ENCODE measurements around the gene SEMA5B.

DNA sequence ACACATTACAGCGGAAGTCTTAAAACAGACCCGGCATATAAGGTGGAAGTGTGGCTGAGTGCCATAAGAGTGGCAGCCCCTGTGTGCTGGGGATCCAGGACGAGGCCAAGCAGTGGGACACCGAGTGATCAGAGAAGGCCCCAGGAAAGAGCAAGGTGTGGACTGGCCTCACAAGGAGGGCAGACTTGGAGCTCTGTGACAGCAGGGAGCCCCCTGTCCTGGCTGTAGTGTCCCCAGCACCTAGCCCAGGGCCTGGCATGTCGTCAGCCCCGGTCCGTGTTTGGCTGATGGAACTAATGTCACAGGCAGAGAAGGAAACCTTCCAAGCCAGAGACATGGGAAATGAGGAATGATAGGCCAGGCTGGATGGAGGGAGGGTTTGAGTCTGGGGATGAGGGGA, 44.0 kb upstream of the SEMA5B start:
- TF ChIP-seq GABPA (IDR thresholded peaks at IDR 0.05; ENCODE audit: low read depth) (no peak), SMC3 (IDR thresholded peaks at IDR 0.05; ENCODE audit: low read depth, low read length) (no peak), RXRA (IDR thresholded peaks at IDR 0.05; ENCODE audit: borderline replicate concordance, low read depth) (no peak), EP300 (IDR thresholded peaks at IDR 0.05; ENCODE audit: borderline replicate concordance in 1 of 2, low read depth in 1 of 2, low read length in 1 of 2) (no peak), RCOR1 (IDR thresholded peaks at IDR 0.05; ENCODE audit: low read length) (no peak), CHD2 (IDR thresholded peaks at IDR 0.05; ENCODE audit: low read length, partially characterized antibody) (no peak), POLR2AphosphoS5 (IDR thresholded peaks at IDR 0.05; ENCODE audit: low read depth, low read length) (no peak)
- TF ChIP-seq, protein P1, sequence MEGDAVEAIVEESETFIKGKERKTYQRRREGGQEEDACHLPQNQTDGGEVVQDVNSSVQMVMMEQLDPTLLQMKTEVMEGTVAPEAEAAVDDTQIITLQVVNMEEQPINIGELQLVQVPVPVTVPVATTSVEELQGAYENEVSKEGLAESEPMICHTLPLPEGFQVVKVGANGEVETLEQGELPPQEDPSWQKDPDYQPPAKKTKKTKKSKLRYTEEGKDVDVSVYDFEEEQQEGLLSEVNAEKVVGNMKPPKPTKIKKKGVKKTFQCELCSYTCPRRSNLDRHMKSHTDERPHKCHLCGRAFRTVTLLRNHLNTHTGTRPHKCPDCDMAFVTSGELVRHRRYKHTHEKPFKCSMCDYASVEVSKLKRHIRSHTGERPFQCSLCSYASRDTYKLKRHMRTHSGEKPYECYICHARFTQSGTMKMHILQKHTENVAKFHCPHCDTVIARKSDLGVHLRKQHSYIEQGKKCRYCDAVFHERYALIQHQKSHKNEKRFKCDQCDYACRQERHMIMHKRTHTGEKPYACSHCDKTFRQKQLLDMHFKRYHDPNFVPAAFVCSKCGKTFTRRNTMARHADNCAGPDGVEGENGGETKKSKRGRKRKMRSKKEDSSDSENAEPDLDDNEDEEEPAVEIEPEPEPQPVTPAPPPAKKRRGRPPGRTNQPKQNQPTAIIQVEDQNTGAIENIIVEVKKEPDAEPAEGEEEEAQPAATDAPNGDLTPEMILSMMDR (IDR thresholded peaks at IDR 0.05), result no peak
